ACC112 (cell line): ENCODE results near the gene KRTAP9-7.
"Not testable (repeated sequence)": the region's sequence is repeated elsewhere in the genome, so short reads cannot be mapped to it uniquely, and the experiment has no call there.

Experiments
- H2AFZ ChIP-seq: fragments of 200-600 bp; sonication (generic); one replicate; pipeline ENCODE4 v1.6.0; 2017; ENCODE audit warnings: antibody characterized with exemption, low read length; ENCODE audit not compliant: unreplicated experiment
- H3K27ac ChIP-seq: fragments of 200-600 bp; sonication (generic); 2 replicates; pipeline ENCODE4 v1.5.1; 2014; ENCODE audit warnings: low read depth, mild to moderate bottlenecking, antibody characterized with exemption, low read length, moderate library complexity
- H3K27me3 ChIP-seq: fragments of 200-600 bp; sonication (generic); 2 replicates; pipeline ENCODE4 v1.6.1; 2014; ENCODE audit warnings: mild to moderate bottlenecking, antibody characterized with exemption, low read length, moderate library complexity, mixed read lengths; ENCODE audit not compliant: insufficient read depth
- H3K36me3 ChIP-seq: fragments of 200-600 bp; sonication (generic); 2 replicates; pipeline ENCODE4 v1.6.1; 2016; ENCODE audit warnings: mild to moderate bottlenecking, antibody characterized with exemption, low read length, moderate library complexity, mixed read lengths; ENCODE audit not compliant: insufficient read depth
- H3K4me1 ChIP-seq: fragments of 200-600 bp; sonication (generic); one replicate; pipeline ENCODE4 v1.6.1; 2016; ENCODE audit warnings: low read length, mixed read lengths; ENCODE audit not compliant: insufficient read depth, unreplicated experiment, control insufficient read depth
- H3K4me3 ChIP-seq: fragments of 200-600 bp; sonication (generic); 2 replicates; pipeline ENCODE4 v1.5.1; 2014; ENCODE audit warnings: mild to moderate bottlenecking, low read depth, low read length
- H3K79me2 ChIP-seq: fragments of 200-600 bp; sonication (generic); one replicate; pipeline ENCODE4 v1.6.0; 2016; ENCODE audit warnings: low read length; ENCODE audit not compliant: control insufficient read depth, unreplicated experiment, insufficient read depth

Gene KRTAP9-7

GRCh38 chr17:41251261-41251660 is 24.2 kb upstream of the KRTAP9-7 start:
- Histone ChIP-seq H3K4me1 (no peaks in the 10 kb centered on the region), H2AFZ (no peak overlapping the region), H3K27ac (no peak overlapping the region), H3K36me3 (no peaks in the 10 kb centered on the region), H3K79me2 (no peaks in the 10 kb centered on the region), H3K4me3 (no peak overlapping the region), H3K27me3 (peaks cover 41% of the 10 kb centered on the region)

GRCh38 chr17:41254861-41255260 is 20.6 kb upstream of the KRTAP9-7 start:
- no peaks in the 10 kb centered on the region for H3K79me2 ChIP-seq
- H3K4me1 ChIP-seq, result no peaks in the 10 kb centered on the region
- H3K36me3 ChIP-seq, result no peaks in the 10 kb centered on the region
- H3K27ac ChIP-seq, result no peak overlapping the region
- no peak overlapping the region for H3K4me3 ChIP-seq
- H2AFZ ChIP-seq, result no peak overlapping the region
- H3K27me3 ChIP-seq, result peaks cover 37% of the 10 kb centered on the region

GRCh38 chr17:41255381-41256290 is 19.9 kb upstream of the KRTAP9-7 start, which contains the start of gene KRTAP9-9:
TSS of gene KRTAP9-9 (plus strand) at chr17:41255384.
- H2AFZ ChIP-seq, H3K4me3 ChIP-seq, H3K4me1 ChIP-seq, H3K79me2 ChIP-seq, H3K36me3 ChIP-seq, H3K27ac ChIP-seq: not testable (repeated sequence)
- H3K27me3 ChIP-seq, result peaks cover 33% of the 10 kb centered on the region

GRCh38 chr17:41256291-41256685 is 19.2 kb upstream of the KRTAP9-7 start:
- H3K27me3 ChIP-seq, result peaks cover 27% of the 10 kb centered on the region

GRCh38 chr17:41258406-41258805 is 17.1 kb upstream of the KRTAP9-7 start:
- Histone ChIP-seq H3K36me3 (no peaks in the 10 kb centered on the region), H3K79me2 (no peaks in the 10 kb centered on the region), H3K27me3 (peaks cover 13% of the 10 kb centered on the region), H3K4me3 (no peak overlapping the region), H2AFZ (no peak overlapping the region), H3K27ac (no peak overlapping the region), H3K4me1 (no peaks in the 10 kb centered on the region)

More at GRCh38 chr17:41256291-41256685, 19.2 kb upstream of the KRTAP9-7 start:
- no peaks in the 10 kb centered on the region for H3K36me3 ChIP-seq
- no peaks in the 10 kb centered on the region for H3K79me2 ChIP-seq
- no peaks in the 10 kb centered on the region for H3K4me1 ChIP-seq
- H3K4me3 ChIP-seq, result no peak overlapping the region
- no peak overlapping the region for H3K27ac ChIP-seq
- no peak overlapping the region for H2AFZ ChIP-seq

GRCh38 chr17:41263212-41263611 is 12.3 kb upstream of the KRTAP9-7 start:
- Histone ChIP-seq H3K79me2 (no peaks in the 10 kb centered on the region), H3K36me3 (no peaks in the 10 kb centered on the region), H3K4me1 (no peaks in the 10 kb centered on the region), H2AFZ (no peak overlapping the region), H3K27me3 (peaks cover 15% of the 10 kb centered on the region), H3K27ac (no peak overlapping the region), H3K4me3 (no peak overlapping the region)

- Histone ChIP-seq H3K36me3 (no peaks in the 10 kb centered on the region), H3K4me3 (no peak overlapping the region), H3K27me3 (peaks cover 15% of the 10 kb centered on the region), H3K79me2 (no peaks in the 10 kb centered on the region), H2AFZ (no peak overlapping the region), H3K27ac (no peak overlapping the region), H3K4me1 (no peaks in the 10 kb centered on the region)
Measured at GRCh38 chr17:41264599-41264998, 10.9 kb upstream of the KRTAP9-7 start.

GRCh38 chr17:41265078-41265477 is 10.4 kb upstream of the KRTAP9-7 start, which contains the start of gene KRTAP9-6:
TSS of gene KRTAP9-6 (plus strand) at chr17:41265378. CDS start at chr17:41265378, 0 bp downstream.
- H3K4me1 ChIP-seq, result no peaks in the 10 kb centered on the region

GRCh38 chr17:41267711-41268110 is 7.8 kb upstream of the KRTAP9-7 start:
- no peak overlapping the region for H3K4me3 ChIP-seq
- H3K4me1 ChIP-seq, result no peaks in the 10 kb centered on the region
- no peaks in the 10 kb centered on the region for H3K36me3 ChIP-seq
- no peaks in the 10 kb centered on the region for H3K79me2 ChIP-seq
- H3K27me3 ChIP-seq, result peaks cover 11% of the 10 kb centered on the region; the same call in 1 of the 2 replicates
- no peak overlapping the region for H2AFZ ChIP-seq
- H3K27ac ChIP-seq, result no peak overlapping the region

More at GRCh38 chr17:41265078-41265477, 10.4 kb upstream of the KRTAP9-7 start, which contains the start of gene KRTAP9-6:
- H2AFZ ChIP-seq, result no peak within 1 kb of the TSS
- H3K4me3 ChIP-seq, result no peak within 1 kb of the TSS
- H3K79me2 ChIP-seq, result no peaks in the 10 kb centered on the region
- no peak within 1 kb of the TSS for H3K27ac ChIP-seq
- no peaks in the 10 kb centered on the region for H3K36me3 ChIP-seq
- peaks cover 15% of the 10 kb centered on the region for H3K27me3 ChIP-seq

- H3K4me3 ChIP-seq, H3K4me1 ChIP-seq, H2AFZ ChIP-seq, H3K36me3 ChIP-seq, H3K27ac ChIP-seq, H3K27me3 ChIP-seq, H3K79me2 ChIP-seq: not testable (repeated sequence)
Measured at GRCh38 chr17:41271323-41271722, 4.2 kb upstream of the KRTAP9-7 start.

- Histone ChIP-seq H3K4me3 (no peak overlapping the region), H3K36me3 (no peaks in the 10 kb centered on the region), H3K27ac (no peak overlapping the region), H3K79me2 (no peaks in the 10 kb centered on the region), H3K27me3 (peaks cover 9% of the 10 kb centered on the region; the same call in 1 of the 2 replicates), H3K4me1 (no peaks in the 10 kb centered on the region), H2AFZ (no peak overlapping the region)
Measured at GRCh38 chr17:41271858-41272257, 3.6 kb upstream of the KRTAP9-7 start.
